Muscle layer of duodenum (tissue), 2 donors: Measurements from ENCODE around the gene B3GAT1.

ENCODE experiments used
- H3K27ac ChIP-seq: one replicate; pipeline ENCODE4 v1.7.0; 2013; ENCODE audit warnings: mild to moderate bottlenecking, low read length
- H3K27me3 ChIP-seq: one replicate; pipeline ENCODE4 v1.7.0; 2013; ENCODE audit warnings: low read depth, mild to moderate bottlenecking, control low read depth, low read length
- H3K36me3 ChIP-seq, 2 donors: one replicate each; pipeline ENCODE4 v1.7.0; 2013; ENCODE audit warnings: low read length in 2 of 2, control low read depth in 1 of 2, mild to moderate bottlenecking in 1 of 2; ENCODE audit not compliant: insufficient read depth in 2 of 2, control insufficient read depth in 1 of 2
- H3K4me1 ChIP-seq, 2 donors: one replicate each; pipeline ENCODE4 v1.7.0; 2013; ENCODE audit warnings: low read length in 2 of 2, mild to moderate bottlenecking in 2 of 2, control low read depth in 1 of 2, moderate library complexity in 1 of 2; ENCODE audit not compliant: insufficient read depth in 2 of 2, control insufficient read depth in 1 of 2
- H3K4me3 ChIP-seq, 2 donors: one replicate each; pipeline ENCODE4 v1.7.0; 2013; ENCODE audit warnings: low read length in 2 of 2, low read depth in 1 of 2, mild to moderate bottlenecking in 1 of 2
- H3K9me3 ChIP-seq, 2 donors: one replicate each; pipeline ENCODE4 v1.7.0; 2013; ENCODE audit warnings: low read length in 2 of 2, control low read depth in 1 of 2, mild to moderate bottlenecking in 1 of 2; ENCODE audit not compliant: control insufficient read depth in 1 of 2
- donor health status: healthy.

The B3GAT1 gene

GRCh38 chr11:134440851-134441250, 28.8 kb upstream of the B3GAT1 start:
- Histone ChIP-seq H3K4me3 (no peak overlapping the region), H3K4me1 (no peaks in the 10 kb centered on the region), H3K9me3 (no peaks in the 10 kb centered on the region), H3K27ac (no peak overlapping the region), H3K27me3 (no peaks in the 10 kb centered on the region), H3K36me3 (no peaks in the 10 kb centered on the region)

GRCh38 chr11:134438542-134439537, 26.8 kb upstream of the B3GAT1 start:
- Histone ChIP-seq H3K4me3 (no peak overlapping the region), H3K27me3 (no peaks in the 10 kb centered on the region), H3K9me3 (no peaks in the 10 kb centered on the region), H3K36me3 (no peaks in the 10 kb centered on the region), H3K4me1 (no peaks in the 10 kb centered on the region), H3K27ac (no peak overlapping the region)

DNA sequence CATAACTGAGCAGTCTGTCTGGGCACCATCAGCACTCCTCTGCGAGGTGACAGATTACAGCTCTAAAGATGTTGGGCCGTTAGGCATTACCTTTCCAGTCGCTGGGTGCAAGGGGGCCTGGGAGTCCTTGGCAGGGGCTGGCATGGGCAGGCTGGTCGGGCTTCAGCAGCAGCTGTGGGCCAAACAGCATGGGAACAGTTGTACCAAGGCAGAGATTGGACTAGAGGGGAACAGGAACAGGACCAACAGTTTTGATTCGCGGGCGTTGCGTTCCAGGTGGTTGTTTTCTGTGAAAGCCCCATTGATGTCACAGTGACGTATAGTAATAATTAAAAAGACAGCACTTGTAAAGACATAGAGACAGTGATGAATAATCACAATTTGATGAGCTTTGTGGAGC, 25.8 kb upstream of the B3GAT1 start:
- no peaks in the 10 kb centered on the region for H3K9me3 ChIP-seq
- H3K27ac ChIP-seq: no peak overlapping the region
- no peaks in the 10 kb centered on the region for H3K4me1 ChIP-seq
- no peaks in the 10 kb centered on the region for H3K36me3 ChIP-seq
- no peak overlapping the region for H3K4me3 ChIP-seq
- no peaks in the 10 kb centered on the region for H3K27me3 ChIP-seq

DNA sequence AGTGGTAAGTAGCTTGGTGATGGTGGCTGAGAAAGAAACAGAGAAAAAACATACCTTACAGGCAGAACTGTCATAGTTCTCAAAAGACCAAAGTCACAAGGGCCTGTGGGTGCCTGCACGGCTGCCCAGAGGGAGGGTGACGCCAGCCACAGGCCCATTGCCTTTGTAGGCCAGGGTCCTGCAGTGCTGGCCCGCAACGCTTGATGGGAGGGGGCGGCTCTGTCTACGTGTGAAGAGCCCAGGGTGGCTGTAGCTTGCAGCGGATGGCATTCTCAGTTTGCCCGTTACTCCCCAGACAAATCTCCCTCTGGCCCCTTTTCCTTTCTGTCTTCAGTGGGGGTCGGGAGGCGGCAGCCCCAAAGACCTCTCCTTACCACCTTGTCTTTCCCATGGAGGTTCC, 24.7 kb upstream of the B3GAT1 start:
- no peaks in the 10 kb centered on the region for H3K27me3 ChIP-seq
- no peaks in the 10 kb centered on the region for H3K36me3 ChIP-seq
- no peaks in the 10 kb centered on the region for H3K9me3 ChIP-seq
- H3K4me1 ChIP-seq: no peaks in the 10 kb centered on the region
- no peak overlapping the region for H3K27ac ChIP-seq
- no peak overlapping the region for H3K4me3 ChIP-seq

DNA sequence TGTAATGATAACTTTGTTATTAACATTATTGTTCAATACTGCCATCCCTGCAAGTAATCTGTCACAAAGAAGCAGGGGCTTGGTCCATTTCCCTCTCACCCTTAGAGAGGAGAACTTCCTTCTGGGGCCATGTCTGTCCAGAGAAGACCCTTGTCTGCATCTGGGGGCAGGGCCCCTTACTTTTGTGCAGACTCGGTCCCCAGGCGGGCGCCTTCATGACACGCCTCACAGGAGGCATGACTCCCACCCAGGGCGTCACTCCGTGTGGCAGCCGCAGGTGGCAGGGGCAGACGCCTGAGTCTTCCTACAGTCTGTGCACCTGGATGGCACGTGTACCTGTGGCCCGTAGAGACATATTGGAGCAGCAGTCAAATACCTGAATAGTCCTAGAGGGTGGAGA, 21.8 kb upstream of the B3GAT1 start:
- H3K27me3 ChIP-seq: no peaks in the 10 kb centered on the region

GRCh38 chr11:134433251-134433650, 21.2 kb upstream of the B3GAT1 start:
- no peak overlapping the region for H3K4me3 ChIP-seq
- no peaks in the 10 kb centered on the region for H3K9me3 ChIP-seq
- H3K27ac ChIP-seq: no peak overlapping the region
- no peaks in the 10 kb centered on the region for H3K4me1 ChIP-seq
- no peaks in the 10 kb centered on the region for H3K27me3 ChIP-seq
- H3K36me3 ChIP-seq: no peaks in the 10 kb centered on the region

More for the DNA sequence above, 21.8 kb upstream of the B3GAT1 start:
- Histone ChIP-seq H3K9me3 (no peaks in the 10 kb centered on the region), H3K36me3 (no peaks in the 10 kb centered on the region), H3K4me1 (no peaks in the 10 kb centered on the region), H3K4me3 (no peak overlapping the region), H3K27ac (no peak overlapping the region)

DNA sequence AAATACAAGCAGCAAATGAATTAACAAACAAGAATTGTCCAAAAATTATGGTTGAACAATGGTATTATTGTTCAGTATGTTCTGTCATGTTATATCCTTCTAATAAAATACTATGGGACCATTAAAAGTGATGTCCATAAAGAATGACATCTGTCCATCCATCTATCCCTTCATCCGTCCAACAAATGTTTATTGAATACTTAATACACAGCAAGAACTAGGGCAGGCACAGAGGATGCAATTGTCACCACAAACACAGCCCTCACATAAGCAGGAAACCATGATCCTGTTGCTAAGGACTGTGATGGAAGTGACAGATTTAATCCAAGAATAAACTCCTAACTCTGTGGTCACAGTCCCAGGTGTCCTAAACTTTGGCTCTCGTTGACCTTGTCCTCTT, 20.7 kb upstream of the B3GAT1 start:
- H3K4me1 ChIP-seq: no peaks in the 10 kb centered on the region
- no peak overlapping the region for H3K27ac ChIP-seq

GRCh38 chr11:134429106-134429505, 17.1 kb upstream of the B3GAT1 start:
- H3K4me1 ChIP-seq: no peaks in the 10 kb centered on the region
- no peaks in the 10 kb centered on the region for H3K27me3 ChIP-seq
- no peak overlapping the region for H3K4me3 ChIP-seq
- H3K36me3 ChIP-seq: no peaks in the 10 kb centered on the region
- no peaks in the 10 kb centered on the region for H3K9me3 ChIP-seq
- no peak overlapping the region for H3K27ac ChIP-seq

More for the DNA sequence above, 20.7 kb upstream of the B3GAT1 start:
- no peaks in the 10 kb centered on the region for H3K9me3 ChIP-seq
- H3K4me3 ChIP-seq: no peak overlapping the region
- H3K27me3 ChIP-seq: no peaks in the 10 kb centered on the region
- no peaks in the 10 kb centered on the region for H3K36me3 ChIP-seq

GRCh38 chr11:134425816-134426536, 13.9 kb upstream of the B3GAT1 start:
- H3K4me1 ChIP-seq: no peaks in the 10 kb centered on the region
- H3K9me3 ChIP-seq: no peaks in the 10 kb centered on the region
- no peak overlapping the region for H3K27ac ChIP-seq
- no peak overlapping the region for H3K4me3 ChIP-seq
- no peaks in the 10 kb centered on the region for H3K27me3 ChIP-seq
- no peaks in the 10 kb centered on the region for H3K36me3 ChIP-seq

DNA sequence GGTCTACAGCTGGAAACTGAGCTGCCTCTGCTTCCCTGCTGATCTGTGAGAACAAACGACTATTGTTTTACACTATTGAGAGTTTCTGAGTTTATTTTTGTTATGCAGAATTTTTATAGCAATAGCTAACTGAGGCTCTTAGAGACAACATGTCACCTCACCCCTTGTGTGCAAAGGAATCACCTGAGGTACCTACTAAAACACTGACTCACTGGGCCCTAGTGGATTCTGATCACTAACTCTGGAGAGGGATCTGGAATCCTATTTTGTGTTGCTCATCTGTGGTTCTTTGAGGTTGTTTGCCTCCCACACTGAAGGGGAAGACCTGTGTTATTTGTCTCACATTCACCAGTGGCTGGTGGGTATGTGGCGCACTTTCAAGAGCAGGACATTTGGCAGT, 13.4 kb upstream of the B3GAT1 start:
- Histone ChIP-seq H3K4me1 (no peaks in the 10 kb centered on the region), H3K9me3 (no peaks in the 10 kb centered on the region), H3K36me3 (no peaks in the 10 kb centered on the region), H3K4me3 (no peak overlapping the region), H3K27me3 (no peaks in the 10 kb centered on the region), H3K27ac (no peak overlapping the region)

DNA sequence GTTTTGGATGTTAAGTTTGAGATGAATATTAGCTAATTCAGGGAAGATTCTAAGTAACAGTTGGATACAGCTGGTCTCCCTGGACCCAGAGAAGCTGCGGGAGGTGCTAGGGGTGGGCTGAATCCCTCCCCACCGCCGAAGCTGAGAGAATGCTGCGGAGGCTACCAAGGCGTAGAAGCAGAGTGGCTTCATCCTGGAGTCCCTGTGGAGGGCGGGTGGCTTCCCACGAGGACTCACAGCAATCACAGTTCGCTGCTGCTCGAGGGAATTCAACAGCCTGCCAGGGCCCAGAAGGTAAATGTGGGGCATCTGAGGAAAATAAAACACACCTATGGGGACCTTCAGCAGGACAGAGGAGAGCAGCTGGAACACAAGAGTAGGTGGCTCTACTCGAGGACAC, 11.1 kb upstream of the B3GAT1 start:
- no peaks in the 10 kb centered on the region for H3K27me3 ChIP-seq
- no peaks in the 10 kb centered on the region for H3K36me3 ChIP-seq
- no peak overlapping the region for H3K4me3 ChIP-seq
- H3K27ac ChIP-seq: no peak overlapping the region
- H3K9me3 ChIP-seq: no peaks in the 10 kb centered on the region
- no peaks in the 10 kb centered on the region for H3K4me1 ChIP-seq
